K562 (cell line): ENCODE results near the gene TOM1L2. TPM values are rescaled to one million over a fixed set of nuclear protein-coding genes. Genes with fewer than 3 reads are reported as not detected.

Source experiments
- ATAC-seq: fragments of 200-7000 bp; cut with Tn5 transposase; 3 replicates; pipeline ENCODE4 v1.9.1; 2020; ENCODE audit warnings: moderate library complexity
- BruUV-seq: library from RNA; stranded (reverse); fragments of 400-500 nt; replicated peaks from 2 replicates; lab custom pipeline; 2021; lab: Mats Ljungman, UMichigan
- CTCF ChIA-PET: fragments of 300-600 bp; formaldehyde crosslinking; extraction: SDS; loops from one replicate; lab custom pipeline; 2021; ENCODE audit warnings: low intra/inter-chr PET ratio; lab: Yijun Ruan, JAX
- POLR2A ChIA-PET: fragments of 300-600, 350-650 bp; sonication (Branson Sonifier 250); formaldehyde crosslinking; extraction: SDS; loops from one replicate; lab custom pipeline; 2021; ENCODE audit warnings: antibody characterized with exemption, inconsistent platforms; lab: Yijun Ruan, JAX
- DNase-seq, 4 experiments: peaks; one replicate each; pipeline versions ENCODE4 v3.0.0 to v3.0.0-alpha.2; 2011 to 2018; ENCODE audit warnings: low spot score in 3 of 4, mixed read lengths in 3 of 4; ENCODE audit errors: extremely low read depth in 1 of 4
- FAIRE-seq: peaks from 2 replicates; lab custom pipeline; 2011; peaks lifted over from hg19 to GRCh38; lab: Jason Lieb, UNC
- H2AFZ ChIP-seq: 2 replicates; pipeline ENCODE4 v1.6.0; 2011; ENCODE audit warnings: low read depth, low read length, control low read depth, inconsistent platforms
- H3K27ac ChIP-seq: fragments of 200-600 bp; 3 replicates; pipeline ENCODE4 v1.8.0; 2011; ENCODE audit warnings: low read depth, mild to moderate bottlenecking, control low read depth, inconsistent platforms, low read length, moderate library complexity, mixed read lengths; ENCODE audit errors: extremely low read depth
- H3K27me3 ChIP-seq, 2 experiments: fragments of 300-600 bp in 1 of 2; 2 replicates in 1 of 2; 3 replicates in 1 of 2; pipeline versions ENCODE4 v1.6.0 to v1.8.0; 2011; ENCODE audit warnings: inconsistent platforms in 2 of 2, low read length in 2 of 2, mild to moderate bottlenecking in 1 of 2, mixed read lengths in 1 of 2, moderate library complexity in 1 of 2; ENCODE audit not compliant: control insufficient read depth in 2 of 2, insufficient read depth in 2 of 2
- H3K36me3 ChIP-seq: fragments of 300-600 bp; 3 replicates; pipeline ENCODE4 v1.8.0; 2011; ENCODE audit warnings: mild to moderate bottlenecking, low read length, inconsistent platforms; ENCODE audit not compliant: control insufficient read depth, insufficient read depth
- H3K4me1 ChIP-seq, 2 experiments: fragments of 200-600 bp in 1 of 2; replicated peaks in 1 of 2; 2 replicates in 1 of 2; 3 replicates in 1 of 2; pipeline versions ENCODE4 v1.5.1 to v1.8.0; 2011; ENCODE audit warnings: inconsistent platforms in 2 of 2, low read length in 2 of 2, mild to moderate bottlenecking in 1 of 2, mixed read lengths in 1 of 2, moderate library complexity in 1 of 2; ENCODE audit not compliant: control insufficient read depth in 2 of 2, insufficient read depth in 2 of 2
- H3K4me2 ChIP-seq: 2 replicates; pipeline ENCODE4 v1.6.1; 2011; ENCODE audit warnings: low read length, control low read depth, inconsistent platforms, mixed read lengths; ENCODE audit not compliant: insufficient read depth
- H3K4me3 ChIP-seq: fragments of 200-600 bp; sonication (generic), shearing (Covaris generic); 2 replicates; pipeline ENCODE4 v1.5.1; 2016; ENCODE audit warnings: control low read depth, inconsistent platforms
- H3K79me2 ChIP-seq: fragments of 200-600 bp; 3 replicates; pipeline ENCODE4 v1.8.0; 2011; ENCODE audit warnings: low read length, inconsistent platforms; ENCODE audit not compliant: control insufficient read depth, insufficient read depth
- H3K9ac ChIP-seq, 2 experiments: 2 replicates each; pipeline versions ENCODE4 v1.6.0 to v1.6.1; 2011; ENCODE audit warnings: low read depth in 2 of 2, low read length in 2 of 2, control low read depth in 1 of 2, inconsistent platforms in 1 of 2, mild to moderate bottlenecking in 1 of 2, mixed read lengths in 1 of 2; ENCODE audit not compliant: insufficient read depth in 1 of 2
- H3K9me1 ChIP-seq: one replicate; pipeline ENCODE4 v1.6.0; 2011; ENCODE audit warnings: inconsistent platforms, mild to moderate bottlenecking, low read length, moderate library complexity; ENCODE audit not compliant: control insufficient read depth, insufficient read depth
- H3K9me3 ChIP-seq: replicated peaks from 2 replicates; pipeline ENCODE4 v1.5.1; 2011; ENCODE audit warnings: low read depth, low read length, inconsistent platforms; ENCODE audit not compliant: control insufficient read depth, insufficient read depth
- H4K20me1 ChIP-seq: replicated peaks from 2 replicates; pipeline ENCODE4 v1.6.1; 2011; ENCODE audit warnings: low read length, inconsistent platforms, mixed read lengths; ENCODE audit not compliant: control insufficient read depth, insufficient read depth
- AFF1 ChIP-seq, 2 experiments: fragments of 450-650 bp; IDR thresholded peaks; 2 replicates each; pipeline ENCODE4 v1.6.1; 2018; ENCODE audit warnings: mild to moderate bottlenecking in 2 of 2, low read depth in 1 of 2; ENCODE audit not compliant: partially characterized antibody in 2 of 2
- EZH2 ChIP-seq: IDR thresholded peaks from 2 replicates; pipeline ENCODE4 v1.6.1; 2012; ENCODE audit warnings: low read depth, mild to moderate bottlenecking, inconsistent platforms, low read length, borderline replicate concordance
- NCOA2 ChIP-seq, 2 experiments: fragments of 450-650 bp; IDR thresholded peaks; 2 replicates each; pipeline ENCODE4 v1.6.1; 2018; ENCODE audit warnings: mild to moderate bottlenecking in 2 of 2, moderate library complexity in 1 of 2; ENCODE audit not compliant: partially characterized antibody in 2 of 2
- NCOA4 ChIP-seq: fragments of 450-650 bp; IDR thresholded peaks from 2 replicates; pipeline ENCODE4 v1.6.1; 2018; ENCODE audit warnings: mild to moderate bottlenecking; ENCODE audit not compliant: partially characterized antibody
- NELFE ChIP-seq: IDR thresholded peaks from 2 replicates; pipeline ENCODE4 v1.6.1; 2011; ENCODE audit warnings: mild to moderate bottlenecking; ENCODE audit not compliant: insufficient read depth, insufficient read length
- NRF1 ChIP-seq, 2 experiments: fragments of 450-650 bp; IDR thresholded peaks in 1 of 2; conservative IDR thresholded peaks in 1 of 2; 2 replicates each; pipeline ENCODE4 v1.6.1; 2014; ENCODE audit warnings: mild to moderate bottlenecking in 2 of 2
- PURB ChIP-seq: sonication (generic); formaldehyde crosslinking; IDR thresholded peaks from 2 replicates; pipeline ENCODE4 v1.9.0; 2021; ENCODE audit warnings: low read depth, mild to moderate bottlenecking, missing genetic modification reagents
- SIRT6 ChIP-seq: IDR thresholded peaks from one replicate; pipeline ENCODE4 v1.6.1; 2012; ENCODE audit warnings: low read depth, mild to moderate bottlenecking, control low read depth, inconsistent platforms, low read length, moderate library complexity
- THRAP3 ChIP-seq: fragments of 450-650 bp; IDR thresholded peaks from 2 replicates; pipeline ENCODE4 v1.6.1; 2016; ENCODE audit warnings: mild to moderate bottlenecking, inconsistent platforms, borderline replicate concordance
- ZBTB2 ChIP-seq: fragments of 450-650 bp; IDR thresholded peaks from 2 replicates; pipeline ENCODE4 v1.6.1; 2016; ENCODE audit warnings: antibody characterized with exemption
- ZZZ3 ChIP-seq: fragments of 450-650 bp; IDR thresholded peaks from 2 replicates; pipeline ENCODE4 v1.6.1; 2016; ENCODE audit warnings: antibody characterized with exemption, mild to moderate bottlenecking, moderate library complexity
- WGBS: fragments of 100-300 bp; shearing (Covaris generic); methylation state at CpG from one replicate; pipeline ENCODE4 v1.1.6; 2016; ENCODE audit warnings: low coverage, mixed read lengths; ENCODE audit not compliant: insufficient coverage; ENCODE audit errors: missing lambda C conversion rate; 5-methylcytosine and 5-hydroxymethylcytosine counted together
- in situ Hi-C: fragments of 300-500 bp; cut with MboI; formaldehyde crosslinking; loops from 4 replicates; pipeline ENCODE4 v1.15.0; 2018; ENCODE audit warnings: inconsistent platforms, mixed read lengths
- intact Hi-C: fragments of 100-400 bp; cut with micrococcal nuclease; formaldehyde crosslinking; loops from 2 replicates; pipeline ENCODE4 v1.14.2; 2022
- polyA plus RNA-seq, 8 experiments: library from polyadenylated mRNA; depleted of rRNA in 4 of 8; stranded (reverse) in 5 of 8; unstranded in 3 of 8; fragments of >200 nt; fragmentation: Nextera tagmentation in 2 of 8; fragmentation: Illumina TruSeq in 1 of 8; extraction: Ambion mirVana in 2 of 8; extraction: Trizol in 1 of 8; gene quantifications; 2 replicates each; pipeline versions ENCODE4 v1.2.1 to v1.2.3, GENCODE V29; 2011 to 2014; ENCODE audit warnings: inconsistent platforms in 1 of 8, missing spikeins in 1 of 8
- total RNA-seq, 7 experiments: library from RNA; depleted of rRNA in 6 of 7; stranded (reverse); fragments of >200 nt in 6 of 7; fragmentation: Illumina TruSeq in 2 of 7; extraction: Trizol in 2 of 7; gene quantifications; 2 replicates each; pipeline versions ENCODE4 v1.2.1 to v1.2.3, GENCODE V29; 2011 to 2021; ENCODE audit warnings: low replicate concordance in 1 of 7

The TOM1L2 gene
- total and polyA plus RNA-seq, 9 of the 15 experiments (the other 6 are each of a cell fraction or from before 2014, with no cell fraction given): 0.07 to 6.0 (median 2.5) TPM

- Histone ChIP-seq H3K36me3 (peaks cover 8% of the 10 kb centered on the region; the same call in 2 of the 3 replicates), H3K4me3 (no peak overlapping the region), H3K27ac (no peak overlapping the region), H3K79me2 (no peaks in the 10 kb centered on the region), H3K4me2 (no peak overlapping the region), H2AFZ (no peak overlapping the region), H3K27me3 (no peaks in the 10 kb centered on the region), H3K9ac (no peak overlapping the region), H3K9me1 (no peaks in the 10 kb centered on the region), H4K20me1 (0 out of 2 replicates have a peak, but pooled peaks cover 5% of the 10 kb centered on the region), H3K4me1 (peaks cover 6 to 18% of the 10 kb centered on the region in 2 experiments; a peak in 4 of 5 replicates), H3K9me3 (no peaks in the 10 kb centered on the region)
- no peak for ATAC-seq
- TF ChIP-seq NRF1 (conservative IDR thresholded peaks at IDR 0.05 in 1 of 2, IDR thresholded peaks at IDR 0.05 in 1 of 2) (no peak), ZBTB2 (no peak), EZH2 (no peak), NCOA2 (IDR thresholded peaks at IDR 0.05; ENCODE audit: partially characterized antibody in 2 of 2) (no peak), PURB (CRISPR knock-in tag) (no peak), ZZZ3 (no peak), AFF1 (IDR thresholded peaks at IDR 0.05; ENCODE audit: low read depth in 1 of 2, partially characterized antibody in 2 of 2) (no peak), NELFE (no peak), THRAP3 (no peak), NCOA4 (no peak), SIRT6 (no peak)
- 92% methylated on average over 4 of the region's 6 CpGs for WGBS
- FAIRE-seq: no peak
- BruUV-seq: no TSS peak
- no peak for DNase-seq
- ChIA-PET POLR2A (interaction anchor here (0.5 to 1.0 kb wide), 3 partner anchors 9 to 95 kb away, joined by 3 to 4 read pairs (median 3); no protein-coding TSS in a partner anchor), CTCF (no interaction called here)
- in situ Hi-C loops: no loop called here
- intact Hi-C loops: no loop called here
These were observed 41.8 kb upstream of the TOM1L2 start for GRCh38 chr17:18014006-18014405.
